AG04449 (cell line): ENCODE measurements around the gene ITIH5.
"Not testable (repeated sequence)": the region's sequence is repeated elsewhere in the genome, so short reads cannot be mapped to it uniquely, and the experiment has no call there.

ENCODE experiments used
- CTCF ChIA-PET: fragments of 350-600 bp; formaldehyde crosslinking; extraction: SDS; loops from one replicate; lab custom pipeline; 2021; ENCODE audit warnings: antibody characterized with exemption; lab: Yijun Ruan, JAX
- POLR2A ChIA-PET: fragments of 400-600, 350-600 bp; formaldehyde crosslinking; extraction: SDS; loops from one replicate; lab custom pipeline; 2020; ENCODE audit warnings: antibody characterized with exemption, inconsistent platforms; lab: Yijun Ruan, JAX
- DNase-seq: peaks from one replicate; pipeline ENCODE4 v3.0.0-alpha.2; 2010; ENCODE audit warnings: low read depth, low spot score
- H3K4me3 ChIP-seq: 2 replicates; pipeline ENCODE4 v1.5.1; 2011; ENCODE audit warnings: low read depth, mild to moderate bottlenecking, control low read depth, low read length
- CTCF ChIP-seq: IDR thresholded peaks from one replicate; pipeline ENCODE4 v1.5.1; 2011; ENCODE audit warnings: mild to moderate bottlenecking, moderate library complexity, low read length, control low read depth, inconsistent platforms; ENCODE audit not compliant: insufficient read depth; ENCODE audit errors: missing control alignments

The ITIH5 gene

GRCh38 chr10:7666253-7667023 is at the start of gene ITIH5:
Gene ITIH5 (minus strand): TSS chr10:7666966. CDS start chr10:7666892, 74 bp downstream.
- TF ChIP-seq CTCF, result no peak
- POLR2A ChIA-PET, result no interaction called here
- DNase-seq, result no peak
- CTCF ChIA-PET, result interaction anchor here (1.2 kb wide), 1 partner anchor 21 kb away, joined by 4 read pairs; no protein-coding TSS in a partner anchor
- no peak within 1 kb of the TSS for H3K4me3 ChIP-seq

GRCh38 chr10:7715515-7715914 is 48.7 kb upstream of the ITIH5 start:
- CTCF ChIA-PET, result no interaction called here

GRCh38 chr10:7711075-7711474 is 44.3 kb upstream of the ITIH5 start:
- H3K4me3 ChIP-seq, DNase-seq, POLR2A ChIA-PET, CTCF ChIA-PET: not testable (repeated sequence)

More at GRCh38 chr10:7715515-7715914, 48.7 kb upstream of the ITIH5 start:
- POLR2A ChIA-PET, result no interaction called here
- no peak for DNase-seq
- H3K4me3 ChIP-seq, result no peak overlapping the region
- TF ChIP-seq CTCF, result no peak

- DNase-seq, result no peak
- ChIA-PET POLR2A (no interaction called here), CTCF (no interaction called here)
- TF ChIP-seq CTCF, result no peak
- no peak overlapping the region for H3K4me3 ChIP-seq
Observed at GRCh38 chr10:7710446-7710845, 43.7 kb upstream of the ITIH5 start.

- CTCF ChIA-PET, result interaction anchor here (1.3 kb wide), 1 partner anchor 22 kb away, joined by 6 read pairs; no protein-coding TSS in a partner anchor
Observed at GRCh38 chr10:7708832-7709231, 42.1 kb upstream of the ITIH5 start.

GRCh38 chr10:7707858-7708622 is 41.3 kb upstream of the ITIH5 start:
- ChIA-PET CTCF (interaction anchor here (1.3 kb wide), 1 partner anchor 21 kb away, joined by 6 read pairs; no protein-coding TSS in a partner anchor), POLR2A (no interaction called here)
- no peak for TF ChIP-seq CTCF
- no peak overlapping the region for H3K4me3 ChIP-seq
- no peak for DNase-seq

More at GRCh38 chr10:7708832-7709231, 42.1 kb upstream of the ITIH5 start:
- DNase-seq, result no peak
- POLR2A ChIA-PET, result no interaction called here
- TF ChIP-seq CTCF, result no peak
- H3K4me3 ChIP-seq, result no peak overlapping the region
